GM13976 (cell line): Measurements from ENCODE around the gene SASH1.

ENCODE experiments used
- DNase-seq: peaks from one replicate; pipeline ENCODE4 v3.0.0; 2012; ENCODE audit warnings: low spot score
- in situ Hi-C: fragments of 300-500 bp; cut with MboI; formaldehyde crosslinking; loops from one replicate; pipeline ENCODE4 v1.12.0; 2022; ENCODE audit warnings: low sequenced_read_pairs, mixed read lengths, inconsistent platforms; ENCODE audit not compliant: unreplicated experiment
- TF ChIP-seq, protein P1 (sequence below): IDR thresholded peaks from 2 replicates; pipeline ENCODE4 v1.5.1; 2012; ENCODE audit warnings: borderline replicate concordance, mild to moderate bottlenecking; ENCODE audit not compliant: insufficient read depth; ENCODE audit errors: extremely low read depth, missing control alignments, control extremely low read depth

Gene SASH1

GRCh38 chr6:148423133-148423532, 80.5 kb downstream of the SASH1 start:
- no peak for DNase-seq
- TF ChIP-seq, protein P1, sequence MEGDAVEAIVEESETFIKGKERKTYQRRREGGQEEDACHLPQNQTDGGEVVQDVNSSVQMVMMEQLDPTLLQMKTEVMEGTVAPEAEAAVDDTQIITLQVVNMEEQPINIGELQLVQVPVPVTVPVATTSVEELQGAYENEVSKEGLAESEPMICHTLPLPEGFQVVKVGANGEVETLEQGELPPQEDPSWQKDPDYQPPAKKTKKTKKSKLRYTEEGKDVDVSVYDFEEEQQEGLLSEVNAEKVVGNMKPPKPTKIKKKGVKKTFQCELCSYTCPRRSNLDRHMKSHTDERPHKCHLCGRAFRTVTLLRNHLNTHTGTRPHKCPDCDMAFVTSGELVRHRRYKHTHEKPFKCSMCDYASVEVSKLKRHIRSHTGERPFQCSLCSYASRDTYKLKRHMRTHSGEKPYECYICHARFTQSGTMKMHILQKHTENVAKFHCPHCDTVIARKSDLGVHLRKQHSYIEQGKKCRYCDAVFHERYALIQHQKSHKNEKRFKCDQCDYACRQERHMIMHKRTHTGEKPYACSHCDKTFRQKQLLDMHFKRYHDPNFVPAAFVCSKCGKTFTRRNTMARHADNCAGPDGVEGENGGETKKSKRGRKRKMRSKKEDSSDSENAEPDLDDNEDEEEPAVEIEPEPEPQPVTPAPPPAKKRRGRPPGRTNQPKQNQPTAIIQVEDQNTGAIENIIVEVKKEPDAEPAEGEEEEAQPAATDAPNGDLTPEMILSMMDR, result no peak
- in situ Hi-C loops, result no loop called here

GRCh38 chr6:148423601-148424270, 81.1 kb downstream of the SASH1 start:
- TF ChIP-seq, protein P1, result no peak
- no peak for DNase-seq
- in situ Hi-C loops, result no loop called here

DNA sequence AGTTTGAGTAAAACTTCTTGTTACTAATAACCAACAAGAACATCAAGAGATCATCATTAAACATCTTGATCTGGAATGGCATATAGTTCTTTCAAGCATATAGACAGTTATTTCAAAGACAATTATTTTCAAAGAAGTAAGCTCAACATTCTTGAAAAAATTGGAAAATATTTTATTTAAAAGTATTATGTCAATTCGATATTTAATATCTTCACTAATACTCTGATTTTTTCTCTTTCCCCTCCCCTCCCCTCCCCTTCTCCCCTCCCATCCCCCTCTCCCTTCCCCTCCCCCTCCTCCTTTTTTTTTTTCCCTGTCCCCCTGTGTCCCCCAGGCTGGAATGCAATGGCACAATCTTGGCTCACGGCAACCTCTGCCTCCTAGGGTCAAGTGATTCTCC, 82.8 kb downstream of the SASH1 start:
- TF ChIP-seq, protein P1, result no peak
- no peak for DNase-seq
- in situ Hi-C loops, result no loop called here

GRCh38 chr6:148426317-148426977, 83.8 kb downstream of the SASH1 start:
- in situ Hi-C loops, result no loop called here
- DNase-seq, result no peak
- TF ChIP-seq, protein P1, result no peak

DNA sequence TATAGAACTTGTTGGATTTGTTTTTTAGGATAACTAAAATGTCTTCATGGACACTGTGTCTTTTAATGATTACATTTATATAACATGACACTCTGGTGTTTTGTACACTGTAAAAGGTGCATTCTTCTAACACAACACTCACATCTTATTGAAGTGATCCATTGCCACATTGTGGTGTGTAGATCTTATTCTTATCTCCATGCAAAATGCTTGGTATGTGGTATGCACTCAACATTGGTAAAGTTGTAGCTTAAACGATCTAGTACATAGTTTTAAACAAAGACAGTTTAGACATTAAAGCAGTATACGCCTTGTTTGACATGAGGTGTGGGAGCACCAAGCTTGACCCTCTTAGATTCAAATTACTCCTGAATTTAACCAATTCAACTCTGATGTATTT, 84.7 kb downstream of the SASH1 start:
- in situ Hi-C loops, result no loop called here
- TF ChIP-seq, protein P1, result no peak
- DNase-seq, result no peak

GRCh38 chr6:148429423-148429822, 86.8 kb downstream of the SASH1 start:
- no peak for DNase-seq
- TF ChIP-seq, protein P1, result no peak
- in situ Hi-C loops, result no loop called here
